GM19328 (cell line): ENCODE results near the gene GNG7.
"Not testable (repeated sequence)": the region's sequence is repeated elsewhere in the genome, so short reads cannot be mapped to it uniquely, and the experiment has no call there.

Source experiments
- ATAC-seq: cut with Tn5 transposase; IDR thresholded peaks from one replicate; pipeline ENCODE4 v1.9.1; 2021; ENCODE audit warnings: mild to moderate bottlenecking, moderate library complexity; ENCODE audit not compliant: unreplicated experiment

Gene GNG7

DNA sequence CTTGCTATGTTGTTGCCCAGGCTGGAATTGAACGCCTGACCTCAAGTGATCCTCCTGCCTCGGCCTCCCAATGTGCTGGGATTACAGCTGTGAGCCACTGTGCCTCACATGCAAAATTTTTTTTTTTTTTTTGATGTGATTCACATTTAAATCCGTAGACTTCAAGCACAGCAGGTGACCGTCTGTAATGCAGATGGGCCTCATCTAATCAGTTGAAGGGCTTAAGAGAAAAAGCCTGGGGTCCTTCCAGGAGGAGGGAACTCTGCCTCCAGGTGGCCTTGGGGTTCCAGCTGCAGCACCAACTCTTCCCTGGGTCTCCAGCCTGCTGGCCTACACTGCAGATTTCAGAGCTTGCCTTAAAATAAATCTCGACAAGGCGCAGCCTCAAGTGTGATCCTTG lies 183.0 kb downstream of the GNG7 start:
- no peak for ATAC-seq

DNA sequence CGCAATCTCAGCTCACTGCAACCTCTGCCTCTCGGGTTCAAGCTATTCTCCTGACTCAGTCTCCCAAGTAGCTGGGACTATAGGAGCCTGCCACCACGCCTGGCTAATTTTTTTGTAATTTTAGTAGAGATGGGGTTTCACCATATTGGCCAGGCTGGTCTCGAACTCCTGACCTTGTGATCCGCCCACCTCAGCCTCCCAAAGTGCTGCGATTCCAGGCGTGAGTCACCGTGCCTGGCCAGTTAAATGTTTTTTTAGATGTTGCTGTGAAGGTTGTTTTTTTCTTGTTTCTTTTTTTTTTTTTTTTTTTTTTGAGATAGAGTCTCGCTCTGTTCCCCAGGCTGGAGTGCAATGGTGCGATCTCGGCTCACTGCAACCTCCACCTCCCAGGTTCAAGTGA lies 183.6 kb downstream of the GNG7 start:
- not testable (repeated sequence) for ATAC-seq

DNA sequence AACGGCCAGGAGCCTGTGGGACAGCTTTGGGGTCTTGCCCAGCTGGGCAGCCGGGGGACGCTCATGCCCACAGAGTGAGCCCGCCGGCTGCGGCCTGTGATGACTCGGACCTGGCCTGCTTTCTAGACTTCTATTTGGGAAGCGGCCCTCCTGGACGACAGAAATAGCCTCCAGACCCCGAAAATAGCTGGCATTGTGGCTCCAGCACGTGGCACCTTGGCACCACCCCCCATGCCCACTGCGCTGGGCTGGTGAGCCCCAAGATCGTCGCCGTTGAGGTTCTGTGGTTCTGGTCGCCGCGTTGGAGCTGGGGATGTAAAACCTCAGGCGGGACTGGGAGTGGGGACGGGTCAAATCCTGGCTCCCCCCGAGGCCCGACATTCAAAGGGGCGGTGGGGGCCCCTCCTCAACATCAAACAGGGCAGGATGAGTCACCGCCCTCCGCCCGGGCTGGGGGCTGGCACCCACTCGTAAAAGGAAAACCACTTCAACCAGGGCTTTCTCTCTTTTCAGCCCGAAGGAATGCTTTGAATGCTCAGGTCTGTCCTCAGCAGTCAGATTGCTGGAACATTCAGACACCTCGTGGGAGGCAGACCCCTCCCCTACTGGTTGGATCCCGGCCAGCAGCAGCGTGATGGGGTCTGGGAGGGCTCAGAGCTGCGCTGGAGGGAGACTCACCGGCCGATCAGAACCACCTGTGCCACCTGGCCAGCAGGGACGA lies 184.5 kb downstream of the GNG7 start:
- ATAC-seq, result no peak

GRCh38 chr19:2516727-2517126 lies 185.8 kb downstream of the GNG7 start:
- no peak for ATAC-seq

- ATAC-seq, result no peak
These were observed 187.4 kb downstream of the GNG7 start for GRCh38 chr19:2514981-2515518.

GRCh38 chr19:2512523-2513431 lies 189.7 kb downstream of the GNG7 start:
- ATAC-seq, result no peak

DNA sequence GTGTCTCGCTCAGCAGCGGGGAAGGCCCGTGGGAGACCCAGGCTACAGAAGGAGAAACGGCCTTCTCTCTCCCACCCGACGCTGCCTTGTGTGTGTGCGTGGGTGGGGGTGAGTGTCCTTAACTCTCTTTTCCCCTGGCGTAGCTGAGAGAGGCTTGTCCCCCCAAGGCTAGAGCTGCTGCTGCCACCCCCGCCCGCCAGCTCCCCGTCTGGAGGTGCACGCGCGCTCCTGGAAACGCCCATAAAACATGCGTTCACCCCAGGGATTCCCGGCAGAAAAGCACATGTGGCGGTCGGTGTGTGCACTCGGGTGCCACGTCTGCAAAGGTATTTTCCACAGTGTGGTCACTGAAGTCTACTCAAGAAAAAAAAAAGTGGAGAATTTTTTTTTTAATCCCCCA lies 190.5 kb downstream of the GNG7 start:
- ATAC-seq, result no peak

- no peak for ATAC-seq
These were observed 190.9 kb downstream of the GNG7 start for GRCh38 chr19:2511570-2511969.

DNA sequence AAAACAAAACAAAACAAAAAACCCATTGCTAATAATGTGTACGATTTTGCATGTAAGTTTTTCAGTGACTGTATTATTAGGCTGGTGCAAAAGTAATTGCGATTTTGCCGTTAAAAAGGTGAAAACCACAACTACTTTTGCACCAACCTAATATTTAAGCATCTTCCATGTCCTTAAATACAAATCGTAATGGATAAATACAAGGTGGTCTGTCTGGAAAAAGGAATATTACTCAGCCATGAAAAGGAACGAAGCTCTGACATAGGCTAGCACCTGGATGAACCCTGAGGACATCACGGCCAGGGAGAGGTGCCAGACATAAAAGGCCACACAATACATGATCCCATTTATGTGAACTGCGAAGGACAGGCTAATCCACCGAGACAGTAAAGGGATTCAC lies 193.4 kb downstream of the GNG7 start:
- ATAC-seq, result no peak

GRCh38 chr19:2507109-2507508 lies 195.4 kb downstream of the GNG7 start:
- no peak for ATAC-seq

DNA sequence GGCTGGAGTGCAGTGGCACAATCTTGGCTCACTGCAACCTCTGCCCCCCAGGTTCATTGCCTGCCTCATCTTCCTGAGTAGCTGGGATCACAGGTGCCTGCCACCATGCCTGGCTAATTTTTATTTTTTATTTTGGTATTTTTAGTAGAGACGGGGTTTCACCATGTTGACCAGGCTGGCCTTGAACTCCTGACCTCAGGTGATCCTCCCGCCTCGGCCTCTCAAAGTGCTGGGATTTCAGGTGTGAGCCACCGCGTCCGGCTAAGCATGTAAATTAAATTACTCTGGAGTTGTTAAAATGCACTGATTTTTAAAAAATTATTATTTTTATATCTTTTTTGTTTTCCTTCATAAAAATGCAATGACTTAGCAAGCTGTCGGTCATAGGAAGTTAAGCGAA lies 195.8 kb downstream of the GNG7 start:
- not testable (repeated sequence) for ATAC-seq

DNA sequence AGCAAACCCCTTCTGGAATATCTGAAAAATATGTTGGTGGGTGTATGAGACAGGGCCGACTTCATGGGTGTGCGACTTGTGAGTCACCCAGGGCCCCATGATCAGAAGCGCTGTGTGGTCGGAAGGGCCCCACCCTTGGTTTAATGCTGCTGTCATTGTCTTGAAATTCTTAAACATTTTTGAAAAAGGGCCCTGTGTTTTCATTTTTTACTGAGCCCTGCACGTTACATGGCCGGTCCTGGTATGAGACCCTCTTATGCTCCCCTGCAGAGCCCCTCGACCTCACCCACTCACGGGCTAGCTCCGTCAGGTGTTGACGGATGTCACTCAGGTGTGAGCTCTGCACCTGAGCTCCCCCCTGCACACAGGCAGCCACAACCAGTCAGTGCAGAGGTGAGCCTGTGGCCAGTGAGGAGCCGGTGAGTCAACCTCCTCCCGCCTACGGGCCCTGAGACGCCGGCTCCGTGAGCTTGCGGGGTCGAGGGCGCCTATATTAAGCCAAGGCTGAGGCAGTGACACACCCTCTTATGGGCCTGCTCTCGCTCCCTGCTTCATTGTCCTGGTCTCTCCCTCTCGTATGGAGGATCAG lies 198.9 kb downstream of the GNG7 start:
- no peak for ATAC-seq

- ATAC-seq, result no peak
These were observed 201.6 kb downstream of the GNG7 start for GRCh38 chr19:2500841-2501261.

DNA sequence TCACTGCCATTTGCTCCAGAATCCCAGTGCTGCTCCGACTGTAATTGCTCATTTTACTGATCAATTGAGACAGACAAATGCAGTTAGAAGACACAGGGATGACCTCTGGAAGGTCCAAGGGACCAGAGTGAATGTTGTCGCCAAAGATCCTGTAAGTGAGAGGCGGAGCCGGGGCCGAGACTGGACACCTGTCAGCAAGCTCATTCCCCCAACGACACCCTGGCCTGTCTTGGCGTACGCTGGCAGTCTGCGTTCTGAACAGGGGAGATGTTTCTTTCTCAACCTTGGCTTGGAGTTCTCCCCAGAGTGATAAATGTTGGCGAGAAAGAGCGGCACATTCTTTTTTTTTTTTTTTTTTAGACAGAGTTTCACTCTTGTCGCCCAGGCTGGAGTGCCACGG lies 202.3 kb downstream of the GNG7 start:
- ATAC-seq, result no peak

- ATAC-seq, result no peak
These were observed 205.3 kb downstream of the GNG7 start for GRCh38 chr19:2497186-2497585.

- ATAC-seq, result no peak
These were observed 206.7 kb downstream of the GNG7 start for GRCh38 chr19:2495651-2496316.

GRCh38 chr19:2495130-2495641 lies 207.3 kb downstream of the GNG7 start:
- ATAC-seq, result no peak

GRCh38 chr19:2494447-2495129 lies 207.9 kb downstream of the GNG7 start:
- ATAC-seq, result no peak

- ATAC-seq, result no peak
These were observed 208.4 kb downstream of the GNG7 start for GRCh38 chr19:2494084-2494446.

- ATAC-seq, result not testable (repeated sequence)
These were observed 209.0 kb downstream of the GNG7 start for GRCh38 chr19:2493448-2493847.
